ENCODE results near the gene CHD3. TPM values are rescaled to one million over a fixed set of nuclear protein-coding genes. Genes with fewer than 3 reads are reported as not detected.
A peak's percentile ranks its signal among the peaks of the same experiment; 100 is the strongest.

CHD3 gene
- polyA plus RNA-seq, 2 of the 4 experiments (the other 2 are of a cell fraction), result 56.3 to 111 TPM

DNA sequence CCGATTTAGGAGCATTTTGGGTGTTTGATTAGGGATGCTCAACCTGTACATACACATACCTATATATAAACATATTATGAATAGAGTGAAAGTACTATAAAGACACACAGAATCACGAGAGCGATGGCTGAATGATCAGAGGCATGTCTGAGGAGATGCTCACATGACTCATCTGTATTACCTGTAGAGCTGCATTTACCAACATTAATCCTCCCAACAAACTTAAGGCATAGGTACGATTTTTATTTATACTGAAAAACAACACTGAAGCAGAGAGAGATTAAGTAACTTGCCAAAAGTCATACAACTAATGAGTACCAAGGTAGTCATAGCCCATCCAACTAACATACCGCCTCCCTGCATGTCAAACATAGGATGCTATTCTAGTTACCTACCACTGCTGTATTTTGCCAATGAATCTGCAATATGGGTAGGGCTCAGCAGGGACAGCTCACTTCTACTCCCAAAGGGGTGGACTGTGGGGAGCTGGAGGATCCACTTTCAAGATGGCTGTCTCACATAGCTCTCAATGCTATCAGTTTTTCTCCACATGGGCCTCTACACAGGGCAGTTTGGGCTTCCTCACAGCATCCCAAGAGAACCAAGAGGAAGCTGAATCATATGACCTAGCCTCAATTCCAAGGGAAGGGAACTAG, 23.5 kb upstream of the CHD3 start:
- POLR2A ChIA-PET, result interaction anchor here (0.5 to 0.6 kb wide), 2 partner anchors 31 to 461 kb away, joined by 3 to 6 read pairs; partner anchors contain the start of gene TMEM256
- Histone ChIP-seq H3K4me1 (peaks cover 7% of the 10 kb centered on the region; the same call in 1 of the 3 replicates), H3K4me2 (no peak overlapping the region), H3K27ac (no peak overlapping the region), H3K9me3 (0 out of 3 replicates have a peak, but pooled peaks cover 2% of the 10 kb centered on the region), H3K4me3 (no peak overlapping the region)
- DNase-seq (ENCODE audit: low read depth in 1 of 2, low spot score in 1 of 2) (no peak), ATAC-seq (peak in 1 of 2 experiments; percentile 28; a peak in 2 of 6 replicates), FAIRE-seq (no peak)
- WGBS (ENCODE audit: missing lambda C conversion rate), result 84% methylated on average over 5 of the region's 5 CpGs
- CTCF ChIA-PET, result interaction anchor here (0.5 to 14.5 kb wide), 19 partner anchors 8 to 644 kb away, joined by 3 to 339 read pairs (median 10); partner anchors contain the start of genes ALOX15B, CHD3 and KDM6B
- TF ChIP-seq ZC3H11A (IDR thresholded peaks at IDR 0.05) (no peak), ESRRA (IDR thresholded peaks at IDR 0.05; ENCODE audit: borderline replicate concordance, low read length) (no peak), NFE2L2 (conservative IDR thresholded peaks at IDR 0.05; ENCODE audit: low read length) (no peak), KDM5A (IDR thresholded peaks at IDR 0.05) (no peak)
- TF ChIP-seq, protein P1, sequence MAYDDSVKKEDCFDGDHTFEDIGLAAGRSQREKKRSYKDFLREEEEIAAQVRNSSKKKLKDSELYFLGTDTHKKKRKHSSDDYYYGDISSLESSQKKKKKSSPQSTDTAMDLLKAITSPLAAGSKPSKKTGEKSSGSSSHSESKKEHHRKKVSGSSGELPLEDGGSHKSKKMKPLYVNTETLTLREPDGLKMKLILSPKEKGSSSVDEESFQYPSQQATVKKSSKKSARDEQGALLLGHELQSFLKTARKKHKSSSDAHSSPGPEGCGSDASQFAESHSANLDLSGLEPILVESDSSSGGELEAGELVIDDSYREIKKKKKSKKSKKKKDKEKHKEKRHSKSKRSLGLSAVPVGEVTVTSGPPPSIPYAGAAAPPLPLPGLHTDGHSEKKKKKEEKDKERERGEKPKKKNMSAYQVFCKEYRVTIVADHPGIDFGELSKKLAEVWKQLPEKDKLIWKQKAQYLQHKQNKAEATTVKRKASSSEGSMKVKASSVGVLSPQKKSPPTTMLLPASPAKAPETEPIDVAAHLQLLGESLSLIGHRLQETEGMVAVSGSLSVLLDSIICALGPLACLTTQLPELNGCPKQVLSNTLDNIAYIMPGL (CRISPR knock-in tag; IDR thresholded peaks at IDR 0.05; ENCODE audit: borderline replicate concordance), result no peak

- 87% methylated on average over 5 of the region's 5 CpGs for WGBS (ENCODE audit: missing lambda C conversion rate)
- Histone ChIP-seq H3K4me1 (peaks cover 5% of the 10 kb centered on the region; the same call in 1 of the 3 replicates), H3K4me3 (no peak overlapping the region), H3K9me3 (0 out of 3 replicates have a peak, but pooled peaks cover 2% of the 10 kb centered on the region), H3K4me2 (no peak overlapping the region), H3K27ac (no peak overlapping the region)
- ChIA-PET CTCF (interaction anchor here (0.8 to 14.5 kb wide), 9 partner anchors 17 to 191 kb away, joined by 3 to 339 read pairs (median 10); partner anchors contain the start of gene CHD3), POLR2A (interaction anchor here (1.1 kb wide), 1 partner anchor 11 kb away, joined by 4 read pairs; the partner anchor contains the start of gene NAA38)
- DNase-seq (ENCODE audit: low read depth in 1 of 2, low spot score in 1 of 2), result no peak
- TF ChIP-seq HEYL (CRISPR knock-in tag; IDR thresholded peaks at IDR 0.05) (no peak), CHD4 (IDR thresholded peaks at IDR 0.05; ENCODE audit: borderline replicate concordance) (no peak), NR3C1 (IDR thresholded peaks at IDR 0.05) (no peak), FOSL2 (IDR thresholded peaks at IDR 0.05) (no peak), FOSL2 (CRISPR knock-in tag; IDR thresholded peaks at IDR 0.05) (no peak), HOXB5 (CRISPR knock-in tag; IDR thresholded peaks at IDR 0.05) (no peak), CBX2 (IDR thresholded peaks at IDR 0.05; ENCODE audit: borderline replicate concordance, low read depth) (no peak), PHF8 (IDR thresholded peaks at IDR 0.05; ENCODE audit: borderline replicate concordance, low read depth) (no peak), TP53 (CRISPR knock-in tag; IDR thresholded peaks at IDR 0.05) (no peak), GATA3 (IDR thresholded peaks at IDR 0.05; ENCODE audit: borderline replicate concordance) (no peak), ATOH8 (CRISPR knock-in tag; IDR thresholded peaks at IDR 0.05; ENCODE audit: low read depth) (no peak)
- FAIRE-seq, result no peak
- no peak for ATAC-seq
These were observed 20.7 kb upstream of the CHD3 start for GRCh38 chr17:7867881-7868329.

DNA sequence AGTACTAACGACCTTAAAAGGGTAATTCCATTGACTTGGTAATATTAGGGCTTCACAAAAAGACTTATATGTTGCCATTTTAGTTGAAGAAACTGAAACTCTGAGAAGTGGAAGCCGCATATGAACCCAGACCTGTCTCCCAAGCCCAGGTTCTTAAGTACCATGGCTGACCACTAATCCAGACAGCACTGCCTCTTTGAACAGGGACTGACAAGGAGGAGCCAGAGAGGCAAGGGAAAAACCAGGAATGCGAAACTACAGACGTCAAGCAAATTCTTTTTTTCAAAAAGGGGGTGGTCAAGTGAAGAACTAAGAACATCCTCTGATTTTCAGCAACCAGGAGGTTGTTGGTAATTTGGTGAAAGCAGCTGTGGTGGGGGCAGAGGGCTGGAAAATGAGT, 15.5 kb upstream of the CHD3 start:
- ChIA-PET CTCF (interaction anchor here (0.6 to 10.6 kb wide), 6 partner anchors 10 to 700 kb away, joined by 3 to 108 read pairs (median 5); partner anchors contain the start of genes CYB5D1 and NAA38), POLR2A (no interaction called here)
- Histone ChIP-seq H3K4me2 (no peak overlapping the region), H3K4me3 (no peak overlapping the region), H3K27ac (no peak overlapping the region), H3K4me1 (no peaks in the 10 kb centered on the region), H3K9me3 (no peaks in the 10 kb centered on the region)
- 74% methylated on average over 4 of the region's 4 CpGs for WGBS (ENCODE audit: missing lambda C conversion rate)
- no peak for DNase-seq (ENCODE audit: low read depth in 1 of 2, low spot score in 1 of 2)
- ATAC-seq, result peak in 1 of 2 experiments; percentile 23; a peak in 1 of 6 replicates
- FAIRE-seq, result no peak
- no peak for TF ChIP-seq HES2 (IDR thresholded peaks at IDR 0.05)
- TF ChIP-seq, protein P2, sequence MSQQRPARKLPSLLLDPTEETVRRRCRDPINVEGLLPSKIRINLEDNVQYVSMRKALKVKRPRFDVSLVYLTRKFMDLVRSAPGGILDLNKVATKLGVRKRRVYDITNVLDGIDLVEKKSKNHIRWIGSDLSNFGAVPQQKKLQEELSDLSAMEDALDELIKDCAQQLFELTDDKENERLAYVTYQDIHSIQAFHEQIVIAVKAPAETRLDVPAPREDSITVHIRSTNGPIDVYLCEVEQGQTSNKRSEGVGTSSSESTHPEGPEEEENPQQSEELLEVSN (IDR thresholded peaks at IDR 0.05; ENCODE audit: borderline replicate concordance, low read depth), result no peak
- TF ChIP-seq CBX2 (IDR thresholded peaks at IDR 0.05; ENCODE audit: borderline replicate concordance, low read depth), result no peak
- TF ChIP-seq ELK1 (IDR thresholded peaks at IDR 0.05; ENCODE audit: low read depth, low read length), result no peak
- TF ChIP-seq, protein P3, sequence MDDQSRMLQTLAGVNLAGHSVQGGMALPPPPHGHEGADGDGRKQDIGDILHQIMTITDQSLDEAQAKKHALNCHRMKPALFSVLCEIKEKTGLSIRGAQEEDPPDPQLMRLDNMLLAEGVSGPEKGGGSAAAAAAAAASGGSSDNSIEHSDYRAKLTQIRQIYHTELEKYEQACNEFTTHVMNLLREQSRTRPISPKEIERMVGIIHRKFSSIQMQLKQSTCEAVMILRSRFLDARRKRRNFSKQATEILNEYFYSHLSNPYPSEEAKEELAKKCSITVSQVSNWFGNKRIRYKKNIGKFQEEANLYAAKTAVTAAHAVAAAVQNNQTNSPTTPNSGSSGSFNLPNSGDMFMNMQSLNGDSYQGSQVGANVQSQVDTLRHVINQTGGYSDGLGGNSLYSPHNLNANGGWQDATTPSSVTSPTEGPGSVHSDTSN (IDR thresholded peaks at IDR 0.05), result no peak
- no peak for TF ChIP-seq REST (IDR thresholded peaks at IDR 0.05)
- no peak for TF ChIP-seq HOXB5 (CRISPR knock-in tag; IDR thresholded peaks at IDR 0.05)
- TF ChIP-seq SREBF2 (IDR thresholded peaks at IDR 0.05), result no peak
